ENCODE results near the gene CLK3. TPM values are rescaled to one million over a fixed set of nuclear protein-coding genes. Genes with fewer than 3 reads are reported as not detected.

The CLK3 gene
- total and polyA plus RNA-seq, 2 of the 8 experiments (the other 6 are each of a cell fraction or from before 2014, with no cell fraction given) = 43.5 to 67.3 TPM

DNA sequence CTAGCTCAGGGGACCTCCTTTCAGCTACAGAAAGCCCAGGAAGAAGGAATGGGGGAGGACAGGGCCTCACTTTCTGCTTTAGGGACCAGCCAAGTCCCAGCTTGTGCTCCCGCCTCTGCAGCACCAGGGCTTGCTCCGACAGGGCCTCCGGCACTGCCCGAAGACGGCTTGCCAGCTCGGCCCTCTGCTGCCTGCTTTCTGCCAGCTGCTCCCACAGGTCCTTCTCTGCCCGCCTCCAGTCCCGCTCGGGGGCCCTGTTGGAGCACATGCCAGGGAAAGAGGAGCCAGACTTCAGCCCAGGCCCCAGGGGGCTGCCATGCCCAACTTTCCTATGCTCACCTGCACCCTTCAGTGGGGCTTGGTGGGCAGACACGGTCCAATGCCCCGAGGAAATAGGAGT is 4.3 kb upstream of the CLK3 start:
- H2BK15ac ChIP-seq (ENCODE audit: low read length) = no peak overlapping the region
- peaks cover 12% of the 10 kb centered on the region; the same call in 1 of the 2 replicates for H3K23me2 ChIP-seq (ENCODE audit: low read depth, low read length)
- WGBS, 2 experiments (ENCODE audit: extremely low coverage in 1 of 2, insufficient coverage in 1 of 2, insufficient read length in 1 of 2, insufficient replicate concordance in 2 of 2, low coverage in 1 of 2, low lambda C conversion rate in 2 of 2, missing lambda C conversion rate in 1 of 2) = 90% methylated on average over 10 of the region's 11 CpGs; no CpG with 5 or more reads in 1 of the 2 experiments
- H2AFZ ChIP-seq (ENCODE audit: low read length) = no peak overlapping the region
- no peak for FAIRE-seq
- H3K9ac ChIP-seq (replicated peaks in 1 of 4; ENCODE audit: extremely low read depth in 1 of 4, low read depth in 3 of 4, low read length in 3 of 4) = no peak overlapping the region
- H2BK20ac ChIP-seq (ENCODE audit: low read length) = no peak overlapping the region
- no peak overlapping the region for H2BK12ac ChIP-seq (ENCODE audit: low read depth, low read length)
- no peak overlapping the region for H3K4ac ChIP-seq (replicated peaks; ENCODE audit: insufficient read length, low read depth, low read length)
- H4K8ac ChIP-seq (ENCODE audit: extremely low read depth, insufficient read depth, low read length) = no peak overlapping the region
- H3K56ac ChIP-seq (replicated peaks; ENCODE audit: insufficient read length, low read depth, low read length) = no peak overlapping the region
- no peak overlapping the region for H3K23ac ChIP-seq (ENCODE audit: insufficient read length)
- H3K4me3 ChIP-seq (ENCODE audit: extremely low read depth in 1 of 4, insufficient read depth in 2 of 4, low read depth in 3 of 4, low read length in 4 of 4) = no peak overlapping the region
- H3K9me3 ChIP-seq (ENCODE audit: insufficient read depth in 2 of 2, low read depth in 1 of 2, low read length in 1 of 2) = no peaks in the 10 kb centered on the region
- DNase-seq (ENCODE audit: low read depth in 1 of 2, low spot score in 2 of 2) = no peak
- no peak overlapping the region for H3K27ac ChIP-seq (ENCODE audit: low read depth, low read length)
- H2BK5ac ChIP-seq (ENCODE audit: low read depth, low read length) = no peak overlapping the region
- H3K4me1 ChIP-seq (replicated peaks in 1 of 4; ENCODE audit: control insufficient read depth in 3 of 4, insufficient read depth in 4 of 4, low read length in 3 of 4) = peaks cover 0 to under 1% (median under 1%) of the 10 kb centered on the region in 4 experiments; a peak in 4 of 7 replicates
- no peak overlapping the region for H3K4me2 ChIP-seq (ENCODE audit: insufficient read depth in 1 of 2, low read depth in 2 of 2, low read length in 2 of 2)
- no peak overlapping the region for H2BK120ac ChIP-seq (replicated peaks; ENCODE audit: low read depth, low read length)
- peaks cover 2 to 3% of the 10 kb centered on the region in 2 experiments for H4K20me1 ChIP-seq (replicated peaks in 1 of 2; ENCODE audit: control insufficient read depth in 1 of 2, insufficient read depth in 2 of 2, low read length in 2 of 2)
- CTCF ChIA-PET (ENCODE audit: partially characterized antibody) = interaction anchor here (1.0 to 37.5 kb wide), 7 partner anchors 10 to 290 kb away, joined by 3 to 1439 read pairs (median 7); partner anchors contain the start of genes CSK and CYP1A2
- H3K27me3 ChIP-seq (replicated peaks in 1 of 4; ENCODE audit: control insufficient read depth in 3 of 4, extremely low read depth in 1 of 4, insufficient read depth in 3 of 4, low read length in 3 of 4) = peaks cover 0 to 15% (median 11%) of the 10 kb centered on the region in 4 experiments; a peak in 5 of 7 replicates
- no peak overlapping the region for H2AK5ac ChIP-seq (ENCODE audit: low read depth, low read length)
- no peaks in the 10 kb centered on the region for H3K36me3 ChIP-seq (ENCODE audit: control insufficient read depth in 2 of 4, insufficient read depth in 4 of 4, low read length in 3 of 4)
- POLR2A ChIA-PET (ENCODE audit: partially characterized antibody) = interaction anchor here (1.8 to 10.0 kb wide), 3 partner anchors 9 to 20 kb away, joined by 6 to 122 read pairs (median 8); no protein-coding TSS in a partner anchor
- no peaks in the 10 kb centered on the region for H3K79me1 ChIP-seq (ENCODE audit: low read depth, low read length)
- no peak overlapping the region for H4K5ac ChIP-seq (ENCODE audit: insufficient read length, low read depth, low read length)
- no peak overlapping the region for H4K91ac ChIP-seq (replicated peaks; ENCODE audit: insufficient read length, low read length)
- H3K14ac ChIP-seq (ENCODE audit: insufficient read length) = no peak overlapping the region
- peaks cover 1 to 5% of the 10 kb centered on the region in 2 experiments; a peak in 3 of 4 replicates for H3K79me2 ChIP-seq (ENCODE audit: control insufficient read depth in 1 of 2, insufficient read depth in 2 of 2, low read length in 2 of 2)
- no peak overlapping the region for H3K18ac ChIP-seq (ENCODE audit: extremely low read depth, low read length)
- TF ChIP-seq POU5F1 (IDR thresholded peaks at IDR 0.05; ENCODE audit: low read depth, low read length) (no peak), POLR2AphosphoS5 (IDR thresholded peaks at IDR 0.05; ENCODE audit: low read depth, low read length) (no peak), SIX5 (IDR thresholded peaks at IDR 0.05; ENCODE audit: low read depth, low read length) (no peak), SP1 (IDR thresholded peaks at IDR 0.05; ENCODE audit: low read depth, low read length) (no peak), HDAC6 (IDR thresholded peaks at IDR 0.05; ENCODE audit: low read depth, low read length) (no peak), SRF (IDR thresholded peaks at IDR 0.05; ENCODE audit: low read depth, low read length) (no peak), KDM1A (IDR thresholded peaks at IDR 0.05; ENCODE audit: borderline replicate concordance, low read length) (no peak), RBBP5 (IDR thresholded peaks at IDR 0.05; ENCODE audit: borderline replicate concordance, low read depth, low read length) (no peak), SIN3A (conservative IDR thresholded peaks at IDR 0.05 in 1 of 2, IDR thresholded peaks at IDR 0.05 in 1 of 2; ENCODE audit: low read depth in 1 of 2, low read length in 2 of 2) (no peak), JUN (IDR thresholded peaks at IDR 0.05; ENCODE audit: low read depth, low read length) (no peak)
- TF ChIP-seq, protein P1, sequence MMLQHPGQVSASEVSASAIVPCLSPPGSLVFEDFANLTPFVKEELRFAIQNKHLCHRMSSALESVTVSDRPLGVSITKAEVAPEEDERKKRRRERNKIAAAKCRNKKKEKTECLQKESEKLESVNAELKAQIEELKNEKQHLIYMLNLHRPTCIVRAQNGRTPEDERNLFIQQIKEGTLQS (IDR thresholded peaks at IDR 0.05; ENCODE audit: insufficient read depth, low read depth, low read length) = no peak
- TF ChIP-seq, protein P2, sequence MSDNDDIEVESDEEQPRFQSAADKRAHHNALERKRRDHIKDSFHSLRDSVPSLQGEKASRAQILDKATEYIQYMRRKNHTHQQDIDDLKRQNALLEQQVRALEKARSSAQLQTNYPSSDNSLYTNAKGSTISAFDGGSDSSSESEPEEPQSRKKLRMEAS (IDR thresholded peaks at IDR 0.05) = no peak

Measured in H1 (cell line).